B cell (primary cell): Measurements from ENCODE around the gene PNLIPRP2. TPM values are rescaled to one million over a fixed set of nuclear protein-coding genes. Genes with fewer than 3 reads are reported as not detected.

Source experiments
- ATAC-seq: fragments of 200-7000 bp; cut with Tn5 transposase; one replicate; pipeline ENCODE4 v1.10.0; 2021; ENCODE audit warnings: low read depth, mild to moderate bottlenecking, moderate number of reproducible peaks, moderate library complexity
- CTCF ChIA-PET: fragments of 350-600 bp; sonication (Branson Sonifier 250); formaldehyde crosslinking; loops from one replicate; lab custom pipeline; 2021; ENCODE audit warnings: antibody characterized with exemption, inconsistent platforms; lab: Charles Lee
- POLR2A ChIA-PET: fragments of 350-600 bp; sonication (Branson Sonifier 250); formaldehyde crosslinking; loops from one replicate; lab custom pipeline; 2021; ENCODE audit warnings: antibody characterized with exemption; lab: Charles Lee
- DNase-seq: peaks from one replicate; pipeline ENCODE4 v3.0.0; 2013
- H2AFZ ChIP-seq: 2 replicates; pipeline ENCODE4 v1.6.1; 2012; ENCODE audit warnings: mild to moderate bottlenecking, low read depth, low read length; ENCODE audit not compliant: insufficient read depth, poor library complexity, severe bottlenecking
- H3K27ac ChIP-seq, 2 donors: 1 replicate in 1 of 2; 2 replicates in 1 of 2; pipeline ENCODE4 v1.5.1; 2012 to 2013; ENCODE audit warnings: low read length in 2 of 2, mild to moderate bottlenecking in 2 of 2, moderate library complexity in 1 of 2
- H3K27me3 ChIP-seq, 4 experiments: fragments of 200-600 bp in 1 of 4; sonication (generic) in 1 of 4; replicated peaks in 1 of 4; 1 replicate in 2 of 4; 2 replicates in 2 of 4; pipeline versions ENCODE4 v1.6.1 to v1.7.0; 2013 to 2016; ENCODE audit warnings: low read length in 3 of 4, mild to moderate bottlenecking in 2 of 4, mixed read lengths in 1 of 4, moderate library complexity in 1 of 4; ENCODE audit not compliant: insufficient read depth in 4 of 4, control insufficient read depth in 3 of 4; ENCODE audit errors: control extremely low read depth in 1 of 4
- H3K36me3 ChIP-seq, 2 experiments: replicated peaks in 1 of 2; 1 replicate in 1 of 2; 2 replicates in 1 of 2; pipeline versions ENCODE4 v1.6.1 to v1.7.1; 2013; ENCODE audit warnings: low read length in 1 of 2; ENCODE audit not compliant: insufficient read depth in 2 of 2, control insufficient read depth in 1 of 2; ENCODE audit errors: control extremely low read depth in 1 of 2, extremely low read depth in 1 of 2
- H3K4me1 ChIP-seq, 2 donors: fragments of 200-600 bp in 1 of 2; sonication (generic) in 1 of 2; 1 replicate in 1 of 2; 2 replicates in 1 of 2; pipeline versions ENCODE4 v1.5.1 to v1.6.1; 2013 to 2017; ENCODE audit warnings: low read length in 2 of 2; ENCODE audit not compliant: control insufficient read depth in 2 of 2, insufficient read depth in 2 of 2
- H3K4me2 ChIP-seq: replicated peaks from 2 replicates; pipeline ENCODE3; 2012; ENCODE audit warnings: mild to moderate bottlenecking, low read depth, low read length; ENCODE audit not compliant: poor library complexity, severe bottlenecking
- H3K4me3 ChIP-seq, 5 experiments: fragments of 200-600 bp in 1 of 5; sonication (generic) in 1 of 5; 1 replicate in 3 of 5; 2 replicates in 2 of 5; pipeline versions ENCODE4 v1.5.1 to v1.7.0; 2011 to 2016; ENCODE audit warnings: low read length in 4 of 5, mild to moderate bottlenecking in 4 of 5, low read depth in 2 of 5, control low read depth in 1 of 5, moderate library complexity in 1 of 5; ENCODE audit not compliant: insufficient read depth in 1 of 5; ENCODE audit errors: control extremely low read depth in 1 of 5, extremely low read depth in 1 of 5
- H3K79me2 ChIP-seq: fragments of 200-600 bp; sonication (generic); one replicate; pipeline ENCODE4 v1.6.0; 2016; ENCODE audit warnings: low read length; ENCODE audit not compliant: control insufficient read depth, insufficient read depth
- H3K9ac ChIP-seq: fragments of 200-600 bp; sonication (generic); 2 replicates; pipeline ENCODE4 v1.6.1; 2017; ENCODE audit warnings: mild to moderate bottlenecking, low read length, moderate library complexity
- H3K9me3 ChIP-seq, 3 donors: one replicate each; pipeline versions ENCODE4 v1.6.1 to v1.7.1; 2013; ENCODE audit warnings: low read length in 2 of 3; ENCODE audit not compliant: control insufficient read depth in 2 of 3, insufficient read depth in 1 of 3; ENCODE audit errors: control extremely low read depth in 1 of 3
- H4K20me1 ChIP-seq: 2 replicates; pipeline ENCODE4 v1.6.0; 2012; ENCODE audit warnings: mild to moderate bottlenecking, low read length; ENCODE audit not compliant: insufficient read depth, control insufficient read depth, poor library complexity, severe bottlenecking
- H3K27ac Mint-ChIP-seq: one replicate; pipeline ENCODE4 v1.8.0; 2021; ENCODE audit warnings: mixed read lengths
- H3K27me3 Mint-ChIP-seq: one replicate; pipeline ENCODE4 v1.8.0; 2021; ENCODE audit warnings: mixed read lengths
- H3K4me1 Mint-ChIP-seq: one replicate; pipeline ENCODE4 v1.8.0; 2021; ENCODE audit warnings: mixed read lengths
- H3K4me3 Mint-ChIP-seq: one replicate; pipeline ENCODE4 v1.8.0; 2021; ENCODE audit warnings: mixed read lengths
- H3K9me3 Mint-ChIP-seq: one replicate; pipeline ENCODE4 v1.8.0; 2022; ENCODE audit warnings: mixed read lengths; ENCODE audit not compliant: insufficient read depth
- EZH2 ChIP-seq: IDR thresholded peaks from 2 replicates; pipeline ENCODE4 v1.6.1; 2012; ENCODE audit warnings: borderline replicate concordance, low read depth, mild to moderate bottlenecking, moderate library complexity, low read length; ENCODE audit not compliant: insufficient read depth, poor library complexity, severe bottlenecking
- WGBS: methylation state at CpG from one replicate; pipeline ENCODE4 v1.1.5; 2013; ENCODE audit warnings: missing lambda C conversion rate; ENCODE audit not compliant: insufficient coverage; 5-methylcytosine and 5-hydroxymethylcytosine counted together
- intact Hi-C: fragments of 100-400 bp; cut with micrococcal nuclease; formaldehyde crosslinking; loops from one replicate; pipeline ENCODE4 v1.10.0; 2022
- polyA plus RNA-seq: library from polyadenylated mRNA; depleted of rRNA; stranded (reverse); fragments of >200 nt; gene quantifications from 2 replicates; pipeline ENCODE4 v1.2.3, GENCODE V29; 2012
- total RNA-seq, 2 donors: library from RNA; stranded (reverse); fragments of 120-200 nt in 1 of 2; gene quantifications; 1 replicate in 1 of 2; 2 replicates in 1 of 2; pipeline versions ENCODE4 v1.2.3 to v1.2.4, GENCODE V29; 2013 to 2022
- TF ChIP-seq, protein P1 (sequence below): fragments of 200-600 bp; IDR thresholded peaks from one replicate; pipeline ENCODE4 v1.8.0; 2022; ENCODE audit warnings: antibody characterized with exemption, mild to moderate bottlenecking

The PNLIPRP2 gene
- total and polyA plus RNA-seq, 2 donors (not counting 1 experiment from before 2014, with no cell fraction given) = not detected

GRCh38 chr10:116694243-116694926 is 73.6 kb downstream of the PNLIPRP2 start:
- Mint-ChIP-seq H3K4me3 (no peak overlapping the region), H3K27me3 (peaks cover 8% of the 10 kb centered on the region), H3K4me1 (no peaks in the 10 kb centered on the region), H3K9me3 (peaks cover 4% of the 10 kb centered on the region), H3K27ac (no peak overlapping the region)
- H3K79me2 ChIP-seq = no peaks in the 10 kb centered on the region
- whole genome bisulfite sequencing = 73% methylated on average over 14 of the region's 14 CpGs
- no peak for DNase-seq
- no peaks in the 10 kb centered on the region for H3K36me3 ChIP-seq
- intact Hi-C loops = no loop called here
- H3K4me3 ChIP-seq = no peak overlapping the region
- H3K27me3 ChIP-seq = no peaks in the 10 kb centered on the region
- H3K9me3 ChIP-seq = no peaks in the 10 kb centered on the region
- H3K9ac ChIP-seq = no peak overlapping the region
- TF ChIP-seq, protein P1, sequence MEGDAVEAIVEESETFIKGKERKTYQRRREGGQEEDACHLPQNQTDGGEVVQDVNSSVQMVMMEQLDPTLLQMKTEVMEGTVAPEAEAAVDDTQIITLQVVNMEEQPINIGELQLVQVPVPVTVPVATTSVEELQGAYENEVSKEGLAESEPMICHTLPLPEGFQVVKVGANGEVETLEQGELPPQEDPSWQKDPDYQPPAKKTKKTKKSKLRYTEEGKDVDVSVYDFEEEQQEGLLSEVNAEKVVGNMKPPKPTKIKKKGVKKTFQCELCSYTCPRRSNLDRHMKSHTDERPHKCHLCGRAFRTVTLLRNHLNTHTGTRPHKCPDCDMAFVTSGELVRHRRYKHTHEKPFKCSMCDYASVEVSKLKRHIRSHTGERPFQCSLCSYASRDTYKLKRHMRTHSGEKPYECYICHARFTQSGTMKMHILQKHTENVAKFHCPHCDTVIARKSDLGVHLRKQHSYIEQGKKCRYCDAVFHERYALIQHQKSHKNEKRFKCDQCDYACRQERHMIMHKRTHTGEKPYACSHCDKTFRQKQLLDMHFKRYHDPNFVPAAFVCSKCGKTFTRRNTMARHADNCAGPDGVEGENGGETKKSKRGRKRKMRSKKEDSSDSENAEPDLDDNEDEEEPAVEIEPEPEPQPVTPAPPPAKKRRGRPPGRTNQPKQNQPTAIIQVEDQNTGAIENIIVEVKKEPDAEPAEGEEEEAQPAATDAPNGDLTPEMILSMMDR = no peak
- TF ChIP-seq EZH2 = no peak
- H2AFZ ChIP-seq = no peak overlapping the region
- no peak overlapping the region for H3K4me2 ChIP-seq
- H3K4me1 ChIP-seq = no peaks in the 10 kb centered on the region
- ChIA-PET CTCF (no interaction called here), POLR2A (no interaction called here)
- no peaks in the 10 kb centered on the region for H4K20me1 ChIP-seq
- ATAC-seq = no peak
- no peak overlapping the region for H3K27ac ChIP-seq

Other genes starting within 250 kb of the PNLIPRP2 start
- not detected in 2 replicates for gene PNLIPRP3, start 193.1 kb upstream of the PNLIPRP2 start, total RNA-seq
- gene PNLIPRP3, start 193.1 kb upstream of the PNLIPRP2 start, polyA plus RNA-seq = not detected in 2 replicates
- not detected in 2 replicates for gene PNLIP, start 75.0 kb upstream of the PNLIPRP2 start, total RNA-seq
- not detected in 2 replicates for gene PNLIP, start 75.0 kb upstream of the PNLIPRP2 start, polyA plus RNA-seq
- not detected in 2 replicates for gene PNLIPRP1, start 30.0 kb upstream of the PNLIPRP2 start, total RNA-seq
- gene PNLIPRP1, start 30.0 kb upstream of the PNLIPRP2 start, polyA plus RNA-seq = not detected in 2 replicates
- gene HSPA12A, start 121.6 kb downstream of the PNLIPRP2 start, total RNA-seq = 17.7 and 18.8 TPM in 2 replicates
- gene HSPA12A, start 121.6 kb downstream of the PNLIPRP2 start, polyA plus RNA-seq = 0.26 and 2.1 TPM in 2 replicates
- gene ENO4, start 228.5 kb downstream of the PNLIPRP2 start, total RNA-seq = 0.37 and 0.46 TPM in 2 replicates
- gene ENO4, start 228.5 kb downstream of the PNLIPRP2 start, polyA plus RNA-seq = 0.07 TPM in 1 of 2 replicates, not detected in the other